NCI-H526 treated with DMSO at 0.1 percent for 48 hours (cell line): Measurements from ENCODE around the gene EDEM3.
A peak's percentile ranks its signal among the peaks of the same experiment; 100 is the strongest.
"Not testable (repeated sequence)": the region's sequence is repeated elsewhere in the genome, so short reads cannot be mapped to it uniquely, and the experiment has no call there.

ENCODE experiments used
- DNase-seq: peaks from one replicate; lab custom pipeline; 2025; lab: John Stamatoyannopoulos, UW

EDEM3 gene

DNA sequence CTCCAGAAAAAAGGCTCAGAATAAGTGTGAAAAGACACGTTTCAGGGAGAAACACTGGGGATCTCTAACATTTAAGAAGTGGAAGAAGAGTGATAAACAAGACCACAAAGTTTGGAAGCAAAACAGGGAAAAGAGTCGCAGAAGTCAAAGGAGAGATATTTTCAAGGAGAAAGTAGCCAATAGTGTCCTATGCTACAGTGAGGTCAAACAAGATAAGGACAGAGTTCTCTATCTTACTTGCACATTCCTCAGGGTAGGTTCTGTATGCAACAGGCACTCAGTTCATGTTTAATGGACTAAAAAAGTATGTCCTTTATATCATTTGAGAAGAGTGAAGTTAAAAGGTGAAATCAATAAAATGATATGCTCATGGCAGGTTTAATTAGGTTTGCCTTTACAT, 13.8 kb upstream of the EDEM3 start:
- DNase-seq, result no peak

DNA sequence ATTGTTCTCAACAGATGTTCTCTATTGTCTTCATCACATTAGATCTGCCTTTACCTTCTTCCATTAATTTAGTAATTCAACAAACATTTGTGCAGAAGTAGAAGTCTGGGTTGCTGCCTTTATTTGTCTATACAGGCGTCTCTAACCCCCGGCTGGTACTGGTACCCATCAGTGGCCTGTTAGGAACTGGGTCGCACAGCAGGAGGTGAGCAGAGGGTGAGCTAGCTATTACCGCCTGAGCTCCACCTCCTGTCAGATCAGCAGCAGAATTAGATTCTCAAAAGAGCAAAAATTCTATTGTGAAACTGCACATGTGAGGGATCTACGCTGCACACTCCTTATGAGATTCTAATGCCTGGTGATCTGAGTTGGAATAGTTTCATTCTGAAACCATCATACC, 12.9 kb upstream of the EDEM3 start:
- no peak for DNase-seq

DNA sequence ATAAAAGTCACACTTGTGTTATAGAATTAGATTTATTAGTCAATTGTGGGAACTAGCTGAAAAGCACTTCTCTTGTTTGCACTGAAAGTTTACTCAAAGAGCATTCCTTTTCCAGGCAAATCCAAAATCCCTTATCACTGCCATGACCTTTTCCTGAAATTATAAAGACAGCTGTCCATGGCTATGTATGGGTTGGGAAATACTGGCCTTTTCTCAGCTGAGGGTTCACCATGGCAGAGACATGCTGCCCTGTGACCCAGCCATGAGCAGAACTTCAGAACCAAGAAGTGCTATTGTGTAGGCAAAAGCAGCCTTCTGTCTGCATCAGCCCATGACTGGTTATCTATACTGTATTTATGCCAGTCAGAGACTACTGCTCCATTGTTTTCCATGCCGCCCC, 9.8 kb upstream of the EDEM3 start:
- DNase-seq, result no peak

DNA sequence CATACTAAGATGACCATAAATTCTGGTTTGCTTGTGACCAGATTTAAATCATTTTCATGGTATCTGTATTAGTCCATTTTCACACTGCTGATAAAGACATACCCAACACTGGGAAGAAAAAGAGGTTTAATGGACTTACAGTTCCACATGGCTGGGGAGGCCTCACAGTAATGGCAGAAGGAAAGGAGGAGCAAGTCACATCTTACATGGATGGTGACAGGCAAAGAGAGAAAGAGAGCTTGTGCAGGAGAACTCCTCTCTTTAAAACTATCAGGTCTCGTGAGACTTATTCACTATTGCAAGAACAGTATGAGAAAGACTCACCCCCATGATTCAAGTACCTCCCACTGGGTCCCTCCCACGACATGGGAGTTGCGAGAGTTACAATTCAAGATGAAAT, 8.9 kb upstream of the EDEM3 start:
- not testable (repeated sequence) for DNase-seq

DNA sequence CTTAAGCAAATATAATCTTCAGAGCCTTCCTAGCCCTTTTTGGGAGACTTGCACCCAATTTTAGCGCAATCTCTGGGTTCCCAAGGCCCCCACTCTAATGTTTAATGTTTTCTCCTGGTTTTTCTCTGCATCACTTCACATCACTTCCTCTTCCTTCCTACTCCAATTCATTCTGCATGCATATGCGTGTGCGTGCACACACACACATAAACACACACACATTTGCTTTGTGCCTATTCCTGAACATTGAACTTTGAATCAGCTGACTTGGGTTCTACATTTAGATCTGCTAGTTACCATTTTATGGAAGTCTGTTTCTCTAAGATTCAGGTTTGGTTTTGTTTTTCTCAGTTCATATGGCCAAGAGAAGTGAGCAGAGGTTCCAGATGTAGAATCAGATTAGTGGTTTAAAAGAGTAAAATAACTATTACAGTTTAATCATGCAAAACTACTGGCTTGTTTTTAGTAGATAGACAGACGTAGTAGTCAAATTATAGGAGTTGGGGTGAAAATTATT, 7.4 kb upstream of the EDEM3 start:
- DNase-seq, result no peak

DNA sequence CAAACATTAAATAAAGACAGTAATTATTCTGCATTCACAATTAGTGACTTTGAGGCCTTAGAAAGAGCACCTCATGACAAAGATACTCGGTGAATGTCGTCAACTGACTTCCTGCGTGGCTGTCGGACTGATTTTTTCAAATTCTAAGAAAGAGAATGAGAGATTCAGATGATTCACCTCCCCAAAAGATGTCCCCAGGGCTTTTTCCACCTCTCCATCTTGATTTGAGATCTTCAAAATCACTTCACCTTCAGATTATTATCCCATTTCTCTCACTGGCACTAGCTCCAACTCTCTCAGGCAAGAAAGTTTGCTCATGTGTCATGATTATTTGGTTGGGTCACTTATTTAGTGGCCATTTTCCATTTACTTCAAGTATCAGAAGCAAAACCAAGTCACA, 5.0 kb upstream of the EDEM3 start:
- DNase-seq, result no peak

DNA sequence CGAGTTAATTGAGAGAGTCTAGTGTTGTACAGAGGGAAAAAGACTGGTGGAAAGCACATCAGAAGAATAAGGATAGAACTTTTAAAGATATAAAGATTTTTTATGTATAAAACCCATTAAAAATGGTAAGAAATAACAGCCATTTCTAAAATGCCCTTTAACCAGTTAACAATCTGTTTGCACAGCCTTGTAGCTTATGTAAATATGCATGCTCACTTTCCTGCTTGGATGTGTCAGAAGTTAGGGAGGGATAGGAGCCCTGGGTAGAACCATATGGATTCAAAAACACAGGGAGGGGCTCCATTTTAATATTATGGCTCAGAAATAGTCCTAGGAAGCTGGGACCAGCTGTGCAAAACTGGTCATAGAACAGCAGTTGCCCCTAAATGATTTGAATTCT, 4.5 kb upstream of the EDEM3 start:
- no peak for DNase-seq

DNA sequence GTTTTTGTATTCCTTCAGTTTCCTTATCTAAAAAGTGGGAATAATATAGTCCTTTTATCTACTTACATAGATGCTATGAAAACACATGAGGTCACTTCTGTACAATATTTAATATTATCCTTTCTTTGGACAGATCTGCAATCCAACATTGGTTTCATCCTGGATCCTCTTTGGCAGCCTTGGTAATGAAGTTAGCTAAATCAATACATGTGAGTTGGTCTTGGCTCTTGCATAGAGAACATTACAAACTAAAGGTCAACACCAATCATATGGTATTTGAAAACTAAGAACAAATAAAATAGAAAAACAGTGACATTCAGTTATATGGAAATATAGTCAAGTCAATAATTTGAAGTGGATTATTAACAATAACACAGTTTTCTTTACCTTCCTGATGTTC, 3.2 kb upstream of the EDEM3 start:
- no peak for DNase-seq

DNA sequence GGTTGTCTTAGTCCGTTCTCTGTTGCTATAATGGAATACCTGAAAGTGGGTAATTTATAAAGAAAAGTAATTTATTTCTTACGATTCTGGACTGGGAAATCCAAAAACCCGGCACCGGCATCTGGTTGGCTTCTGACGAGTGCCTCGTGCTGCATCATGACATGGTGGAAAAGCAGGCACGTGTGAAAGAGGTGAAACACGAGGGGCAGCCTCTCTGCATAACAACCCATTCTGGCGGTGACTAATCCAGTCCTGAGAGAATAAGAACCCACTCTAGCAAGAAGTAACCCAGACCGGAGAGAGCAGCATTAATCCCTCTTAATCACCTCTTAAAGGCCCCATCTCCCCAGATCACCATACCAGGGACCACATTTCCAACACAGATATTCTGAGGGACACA, 2.7 kb upstream of the EDEM3 start:
- no peak for DNase-seq

DNA sequence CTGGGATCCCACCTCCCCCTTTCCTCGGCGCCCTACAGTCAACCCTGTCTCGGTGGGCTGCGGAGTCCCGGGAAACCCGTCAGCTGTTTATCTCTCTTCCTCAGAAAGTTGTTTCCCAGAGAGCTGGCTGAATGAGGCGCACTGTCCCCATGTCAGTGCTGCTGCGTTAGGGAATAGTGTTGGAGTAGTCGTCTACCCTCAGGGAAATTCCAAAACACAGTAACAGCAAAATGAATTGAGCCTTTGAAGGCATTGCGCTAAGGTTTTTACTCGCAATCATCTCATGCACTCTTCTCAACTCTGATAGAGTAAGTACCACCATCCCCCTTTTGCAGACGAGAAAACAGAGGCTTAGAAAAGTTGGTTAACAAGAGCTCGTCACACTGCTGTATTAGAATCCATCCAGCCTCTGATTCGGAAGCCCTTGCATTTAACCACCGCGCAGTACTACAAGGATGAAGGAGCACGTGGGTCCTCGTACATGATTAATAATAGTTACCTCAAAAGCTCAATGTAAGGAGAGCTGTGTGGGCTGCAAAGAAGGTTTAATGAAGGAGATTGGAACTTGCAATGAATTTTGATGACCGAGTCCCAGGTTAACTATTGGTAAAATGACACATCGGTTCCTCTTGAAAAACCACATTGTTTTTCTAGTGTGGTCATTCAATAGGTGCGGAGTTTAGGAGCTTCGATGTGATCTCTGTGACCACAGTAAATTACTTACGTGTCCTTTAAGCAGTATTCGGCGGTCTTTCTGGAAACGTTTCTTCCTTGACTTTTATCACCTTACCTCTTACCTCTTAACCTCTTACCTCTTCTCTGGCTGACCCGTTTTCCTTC, 788 bp upstream of the EDEM3 start:
- peak; percentile 85 for DNase-seq

DNA sequence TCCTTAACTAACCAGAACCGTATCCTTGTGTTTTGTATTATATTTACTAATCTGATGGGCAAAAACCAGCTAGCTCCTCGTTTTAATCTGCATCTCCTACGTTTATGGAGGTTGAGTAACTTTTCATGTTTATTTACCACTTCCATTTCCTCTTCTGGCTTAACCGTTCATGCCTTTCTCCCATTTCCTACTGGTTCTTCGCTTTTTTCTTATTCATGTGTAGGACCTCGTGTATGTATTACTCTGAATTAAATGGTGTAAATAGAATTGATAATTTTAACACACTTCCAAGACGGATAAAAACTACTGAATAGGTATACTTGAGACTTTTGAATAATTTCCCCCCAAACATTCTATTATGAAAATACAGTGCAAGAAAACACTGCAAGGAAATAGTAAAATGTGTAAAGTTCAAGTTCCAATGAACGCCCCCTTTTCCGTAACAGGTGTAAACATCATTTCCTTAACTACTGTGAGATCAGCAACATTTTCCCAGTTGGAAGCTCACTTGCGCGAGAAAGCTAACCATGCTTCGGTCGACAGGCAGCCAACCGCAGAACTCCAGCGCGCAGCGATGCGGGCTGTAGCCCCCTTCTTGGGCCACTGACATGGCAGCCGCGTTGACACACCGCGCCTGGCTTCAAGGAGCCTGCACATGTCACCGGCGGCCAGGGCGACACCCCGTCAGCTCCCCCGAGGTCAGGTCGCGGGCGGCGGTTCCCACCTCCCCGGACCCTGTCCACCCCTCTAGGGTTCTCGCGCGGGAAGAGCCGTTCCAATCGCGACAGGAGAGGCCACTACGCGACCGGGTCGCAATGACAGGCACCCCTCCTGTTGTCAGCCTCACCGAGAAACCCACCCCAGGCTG, 816 bp downstream of the EDEM3 start:
- DNase-seq, result peak; percentile 91

DNA sequence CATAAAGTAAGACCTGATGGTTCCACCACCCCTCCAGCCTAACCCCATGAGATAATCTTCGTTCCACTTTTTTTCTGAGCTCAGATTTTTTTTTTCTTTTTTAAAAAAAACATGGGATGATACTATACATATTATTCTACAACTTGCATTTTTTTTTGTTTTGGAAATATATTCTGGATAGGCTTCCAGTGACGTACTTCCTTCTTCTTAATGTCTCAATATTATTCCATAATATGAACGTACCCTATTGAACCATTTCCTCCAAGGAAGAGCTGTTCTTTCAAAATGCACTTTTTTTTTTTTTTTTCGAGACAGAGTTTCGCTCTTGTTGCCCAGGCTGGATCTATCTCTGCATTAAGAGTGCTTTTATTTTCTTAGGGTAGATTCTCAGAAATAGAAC, 1.5 kb downstream of the EDEM3 start:
- no peak for DNase-seq

DNA sequence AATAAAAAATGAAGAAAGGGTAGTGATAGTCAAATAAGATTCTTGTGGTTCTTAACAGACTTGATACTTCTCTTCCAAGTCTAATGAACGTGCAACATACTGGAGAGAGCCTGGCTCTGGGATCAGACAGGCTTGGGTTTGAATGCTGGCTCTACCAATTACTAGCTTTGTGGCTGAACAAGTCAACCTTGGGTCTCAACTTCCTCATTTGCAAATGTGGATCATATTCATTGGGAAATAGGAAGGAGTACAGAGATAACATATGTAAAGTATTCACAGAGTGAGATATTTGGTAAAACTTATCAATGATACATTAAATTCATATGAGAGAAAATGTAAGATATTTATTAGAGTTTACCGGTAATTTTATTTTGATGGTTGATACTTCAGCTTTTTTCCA, 2.0 kb downstream of the EDEM3 start:
- DNase-seq, result peak; percentile 42

DNA sequence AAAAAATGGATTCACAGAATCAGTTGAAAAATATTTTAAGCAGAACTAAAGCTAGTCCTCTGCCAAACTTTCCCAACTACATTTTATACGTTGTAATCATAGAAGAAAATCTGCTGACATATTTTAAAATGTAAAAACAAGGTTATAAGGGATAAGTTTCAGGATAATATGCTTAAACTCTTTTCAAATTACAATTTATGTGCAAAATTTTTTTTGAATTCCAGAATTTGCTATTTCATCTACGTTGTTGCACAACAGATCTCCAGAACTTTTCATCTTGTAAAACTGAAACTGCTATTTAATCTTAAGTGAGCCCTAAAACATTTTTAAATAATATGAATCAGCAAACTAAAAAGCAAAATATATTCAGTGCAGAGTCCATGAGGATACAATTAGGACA, 5.9 kb downstream of the EDEM3 start:
- no peak for DNase-seq

DNA sequence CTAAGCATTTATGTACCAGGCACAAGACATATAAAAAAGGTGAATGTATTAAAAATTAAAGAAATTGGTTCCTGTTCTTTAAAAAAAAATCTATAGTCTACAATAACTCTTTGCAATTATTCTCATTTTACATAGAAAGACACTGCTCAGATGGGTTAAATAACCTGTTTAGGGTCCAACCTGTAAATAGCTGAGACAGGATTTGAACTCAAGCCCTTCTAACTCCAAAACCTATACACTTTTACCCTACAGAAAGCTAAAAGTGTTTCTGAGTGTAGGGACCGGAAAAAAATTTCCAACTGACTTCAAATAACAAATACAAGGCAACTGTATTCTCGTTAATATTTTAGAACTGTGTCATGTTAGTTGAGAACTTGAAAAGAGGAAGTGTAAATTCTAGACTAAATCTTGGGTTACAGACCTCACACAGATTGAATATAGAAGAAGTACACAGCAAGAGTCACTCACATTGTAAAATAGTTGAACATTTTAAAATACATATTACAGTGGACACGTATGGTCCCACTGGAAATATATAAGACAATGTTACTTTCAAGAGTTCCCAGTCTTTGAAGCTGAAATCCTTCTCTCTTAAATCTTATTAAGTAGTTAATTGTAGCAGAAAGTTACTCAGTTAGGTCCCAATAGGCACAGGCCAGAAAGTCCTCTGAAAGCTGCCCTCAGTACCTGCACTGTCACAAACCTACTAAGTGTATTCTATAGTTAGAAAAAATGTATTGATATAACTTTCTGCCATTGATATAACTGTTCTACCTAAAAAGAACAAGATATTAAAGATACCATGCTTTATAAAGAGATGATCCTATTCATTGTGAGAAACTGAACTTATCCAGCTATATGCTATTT, 7.3 kb downstream of the EDEM3 start:
- no peak for DNase-seq

DNA sequence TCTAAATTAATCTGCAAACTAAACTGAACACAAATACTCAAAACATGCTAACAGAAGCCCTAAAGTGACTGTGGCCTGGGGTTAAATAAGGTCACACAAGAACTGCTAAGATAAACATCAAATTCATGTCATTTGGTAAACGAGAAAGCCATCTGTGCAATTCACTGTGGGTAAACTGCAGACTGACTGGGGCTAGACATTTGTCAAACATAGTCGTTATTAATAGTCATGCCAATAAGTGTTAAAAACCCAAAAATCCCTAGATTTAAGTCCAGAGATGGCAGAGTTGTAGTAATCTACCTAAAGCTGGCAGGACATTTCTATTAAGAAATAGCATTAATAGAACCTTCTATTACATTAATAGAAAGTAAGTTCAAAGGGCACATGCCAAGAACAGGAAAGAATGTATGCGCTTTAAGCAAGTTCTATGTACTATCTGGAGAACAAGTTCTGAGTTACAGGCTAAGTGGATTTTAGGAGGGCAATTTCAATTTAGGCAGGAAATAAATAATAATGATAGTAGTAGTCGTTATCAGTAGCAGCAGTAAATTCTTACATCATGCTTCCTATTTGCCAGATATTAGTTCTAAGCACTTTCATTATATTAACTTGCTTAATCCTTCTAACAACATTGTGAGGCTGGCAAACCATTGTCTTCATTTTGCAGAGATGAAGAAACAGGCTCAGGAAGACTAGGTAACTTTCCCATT, 8.6 kb downstream of the EDEM3 start:
- DNase-seq, result no peak

DNA sequence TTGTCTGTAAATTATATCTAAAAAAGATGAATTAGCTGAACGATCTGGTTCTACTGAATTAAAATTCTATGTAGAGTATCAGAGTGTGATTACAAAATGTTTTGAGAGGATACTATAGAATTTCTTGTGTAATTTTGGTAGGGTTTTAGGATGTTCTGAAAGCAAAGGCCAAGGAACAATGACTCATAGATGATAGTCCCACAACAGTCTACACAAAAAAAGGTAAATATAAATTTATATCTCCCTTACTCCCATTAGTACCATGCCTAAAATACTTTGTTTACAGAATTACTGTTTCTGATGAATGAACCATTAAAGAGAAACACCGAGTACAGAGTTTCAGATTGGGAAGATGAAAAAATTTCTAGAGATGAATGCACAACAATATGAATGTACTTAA, 9.5 kb downstream of the EDEM3 start:
- DNase-seq, result no peak

DNA sequence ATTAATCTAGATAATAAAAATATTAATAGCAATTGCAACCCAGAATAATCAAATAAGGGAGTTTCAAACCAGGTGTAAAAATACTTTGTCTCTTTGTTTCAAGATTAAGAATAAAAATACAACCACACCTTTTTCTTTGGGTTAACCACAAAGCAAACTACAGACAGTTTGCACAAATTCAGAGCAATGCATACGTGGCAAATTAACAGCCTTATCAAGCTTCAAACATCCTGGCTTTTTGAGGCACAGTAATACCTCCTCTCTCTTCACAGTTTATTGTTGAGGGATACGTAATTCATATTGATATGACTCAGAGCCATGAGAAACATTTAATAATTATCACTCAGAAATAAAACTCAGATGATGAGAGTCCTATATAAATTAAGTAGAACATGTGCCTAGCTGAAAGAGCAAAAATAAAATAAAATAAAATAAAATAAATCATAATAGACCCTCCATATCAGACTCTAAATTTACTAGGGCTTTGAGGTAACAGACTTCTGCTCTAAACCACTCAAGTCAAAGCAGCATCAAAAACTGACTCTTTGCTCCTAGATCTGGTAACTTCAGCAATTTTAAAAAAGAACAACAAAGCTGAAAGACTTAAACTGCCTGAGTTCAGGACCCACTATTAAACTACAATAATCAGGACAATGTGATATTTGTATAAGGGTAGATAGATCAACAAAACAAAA, 11.4 kb downstream of the EDEM3 start:
- no peak for DNase-seq

DNA sequence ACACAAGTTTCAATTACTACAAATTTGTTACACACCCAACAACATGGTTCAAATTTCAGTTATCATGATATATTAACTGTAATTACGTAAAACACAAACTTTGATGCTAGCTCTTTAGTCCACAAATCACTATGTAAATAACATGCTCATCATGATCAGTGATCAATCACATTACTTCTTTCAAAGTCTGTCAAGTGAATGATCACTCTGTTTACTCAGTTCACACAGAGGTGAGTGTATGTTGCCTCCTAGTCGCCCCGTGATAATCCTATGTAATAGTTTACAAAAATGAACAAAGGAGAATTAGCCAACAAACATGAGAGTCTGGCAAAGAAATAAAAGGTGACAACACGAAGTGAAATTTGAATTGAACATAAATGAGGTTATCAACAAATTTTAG, 14.3 kb downstream of the EDEM3 start:
- DNase-seq, result no peak

DNA sequence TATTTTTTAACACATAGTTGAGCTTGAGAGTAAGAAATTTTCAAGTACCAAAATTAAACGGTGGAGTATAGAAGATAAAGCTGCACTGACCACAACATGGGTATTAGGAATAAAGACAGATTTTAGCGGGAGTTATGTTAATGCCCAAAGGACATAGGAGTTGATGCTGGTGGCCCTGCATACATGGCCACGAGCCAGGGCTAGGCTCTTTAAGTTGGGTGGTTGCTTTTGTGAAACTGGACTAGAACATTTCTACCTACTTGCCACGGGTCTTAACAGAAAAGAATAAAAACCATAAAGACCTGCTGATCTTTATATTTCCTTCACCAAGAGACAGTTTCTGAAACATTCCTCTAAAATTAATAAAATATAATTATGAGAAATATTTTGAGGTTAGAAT, 14.9 kb downstream of the EDEM3 start:
- DNase-seq, result no peak

DNA sequence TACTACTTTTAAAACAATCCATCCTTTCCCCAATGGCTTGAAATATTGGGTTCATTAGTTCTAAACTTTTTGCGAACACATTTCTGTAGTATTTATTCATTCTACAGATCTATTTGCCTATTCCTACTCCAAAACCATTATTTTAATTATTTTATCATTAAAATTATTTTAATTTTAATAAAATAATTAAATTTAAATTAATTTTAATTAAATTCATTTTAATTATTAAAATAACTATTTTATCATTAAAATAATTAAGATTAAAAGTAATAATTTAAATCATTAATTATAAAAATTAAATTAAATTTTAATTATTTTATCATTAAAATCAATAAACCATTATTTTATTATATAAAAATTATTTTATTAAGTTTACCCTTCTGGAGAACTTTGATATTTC, 15.6 kb downstream of the EDEM3 start:
- DNase-seq, result no peak
